ENCODE measurements around the gene IPCEF1. TPM values are rescaled to one million over a fixed set of nuclear protein-coding genes. Genes with fewer than 3 reads are reported as not detected.

The IPCEF1 gene
- total RNA-seq, 5 donors from 2014 or later (not counting 1 experiment from before 2014, with no cell fraction given): 57.6 to 132 (median 69.4) TPM

DNA sequence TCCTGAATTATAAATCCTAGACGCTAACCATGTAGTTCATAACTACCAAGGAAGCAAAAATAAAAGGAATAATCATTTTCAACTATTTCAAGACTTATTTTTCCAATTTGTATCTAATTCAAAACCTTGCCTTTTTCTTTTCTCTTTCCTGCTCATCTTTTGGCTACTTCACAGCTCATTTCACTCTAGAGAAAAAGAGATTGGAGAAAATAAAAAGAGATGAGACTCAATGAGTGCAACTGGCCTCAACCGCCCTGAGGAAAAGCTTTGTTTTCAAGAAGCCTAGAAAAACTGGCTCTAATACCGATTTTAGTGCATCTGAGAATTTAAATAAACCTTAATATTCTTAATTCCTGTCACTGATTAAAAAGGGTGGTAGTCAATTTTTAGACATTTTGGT lies 36.4 kb downstream of the IPCEF1 start:
- no peak overlapping the region for H3K4me3 ChIP-seq (ENCODE audit: control insufficient read depth in 1 of 2, extremely low read depth in 1 of 2, low read length in 1 of 2)
- ATAC-seq (replicated peaks in 1 of 4) (no peak), DNase-seq (no peak)
- no CpG with 5 or more reads among the region's 3 CpGs for WGBS (ENCODE audit: insufficient coverage)
- H3K4me1 Mint-ChIP-seq: no peaks in the 10 kb centered on the region
- POLR2A ChIA-PET: no interaction called here
- H3K36me3 Mint-ChIP-seq: no peaks in the 10 kb centered on the region
- no peak overlapping the region for H3K27ac Mint-ChIP-seq
- no peaks in the 10 kb centered on the region for H3K9me3 Mint-ChIP-seq
- H3K27me3 ChIP-seq (replicated peaks in 1 of 2; ENCODE audit: control insufficient read depth in 2 of 2, extremely low read depth in 1 of 2, insufficient read depth in 2 of 2, low read length in 1 of 2): peaks cover 0 to 11% of the 10 kb centered on the region in 2 experiments
- H3K4me3 Mint-ChIP-seq: no peak overlapping the region
- CTCF ChIA-PET: no interaction called here
- no peaks in the 10 kb centered on the region for H3K36me3 ChIP-seq (ENCODE audit: control insufficient read depth in 2 of 2, extremely low read depth in 1 of 2, insufficient read depth in 1 of 2, low read length in 1 of 2)
- H3K4me1 ChIP-seq (ENCODE audit: control insufficient read depth in 1 of 2, extremely low read depth in 1 of 2, insufficient read depth in 2 of 2, low read length in 2 of 2): no peaks in the 10 kb centered on the region
- peaks cover 0 to 2% of the 10 kb centered on the region in 2 donors for H3K27me3 Mint-ChIP-seq
- H3K9me3 ChIP-seq: no peaks in the 10 kb centered on the region
- H3K27ac ChIP-seq (ENCODE audit: low read length): no peak overlapping the region

DNA sequence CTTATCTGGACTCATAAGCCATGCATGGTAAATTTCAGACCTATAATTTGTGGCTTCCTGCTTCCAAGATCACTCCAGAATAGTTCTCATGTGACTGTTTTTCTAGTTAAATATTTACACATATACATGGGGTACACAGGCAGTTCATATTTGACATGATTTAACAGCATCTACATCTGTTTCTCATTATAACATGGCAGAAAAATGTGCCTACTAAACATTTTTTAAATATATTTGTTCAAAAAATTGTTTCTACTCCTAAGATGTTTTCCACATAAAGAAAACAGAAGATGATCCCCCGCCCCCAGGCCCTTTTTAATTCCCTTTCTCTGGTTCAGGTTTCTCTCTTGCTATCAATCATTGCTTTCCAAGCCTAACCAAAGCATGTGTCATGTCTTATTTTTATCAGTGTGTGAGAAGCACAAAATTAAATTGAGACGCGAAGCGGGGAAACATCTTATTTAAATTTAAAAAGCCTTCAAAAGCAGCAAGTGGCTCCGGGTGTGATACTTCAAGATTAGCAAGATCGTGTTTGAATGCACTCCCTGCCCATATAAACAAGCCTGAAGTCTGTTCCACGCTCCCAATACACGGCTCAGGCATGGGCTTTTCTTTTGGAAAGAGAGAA lies 37.3 kb downstream of the IPCEF1 start:
- CTCF ChIA-PET: no interaction called here
- DNase-seq: no peak
- H3K9me3 Mint-ChIP-seq: no peaks in the 10 kb centered on the region

DNA sequence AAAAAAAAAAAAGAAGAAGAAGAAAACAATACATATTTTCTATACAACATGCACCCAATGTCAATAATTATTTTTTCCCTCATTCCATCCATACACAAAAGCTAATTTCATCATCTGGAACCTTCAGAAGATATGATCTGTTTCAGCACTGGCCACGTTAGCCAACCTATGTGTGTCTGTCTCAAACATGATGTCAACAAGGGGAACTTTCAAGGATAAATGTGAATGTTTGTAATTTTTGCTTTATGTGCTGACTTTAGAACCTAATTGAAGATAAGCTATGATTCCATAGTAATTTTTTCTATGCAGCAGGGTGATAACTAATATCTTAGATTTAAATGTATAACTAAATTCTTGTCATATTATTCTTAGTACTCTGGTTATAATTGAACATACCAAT lies 37.9 kb downstream of the IPCEF1 start:
- H3K27ac ChIP-seq (ENCODE audit: low read length): no peak overlapping the region
- H3K36me3 Mint-ChIP-seq: no peaks in the 10 kb centered on the region
- POLR2A ChIA-PET: interaction anchor here in 1 of 2 donors (0.6 kb wide), 1 partner anchor 203 kb away, joined by 4 read pairs; no protein-coding TSS in a partner anchor
- CTCF ChIA-PET: no interaction called here
- H3K4me1 ChIP-seq (ENCODE audit: control insufficient read depth in 1 of 2, extremely low read depth in 1 of 2, insufficient read depth in 2 of 2, low read length in 2 of 2): no peaks in the 10 kb centered on the region
- no peaks in the 10 kb centered on the region for H3K36me3 ChIP-seq (ENCODE audit: control insufficient read depth in 2 of 2, extremely low read depth in 1 of 2, insufficient read depth in 1 of 2, low read length in 1 of 2)
- H3K9me3 Mint-ChIP-seq: no peaks in the 10 kb centered on the region
- H3K27me3 ChIP-seq (replicated peaks in 1 of 2; ENCODE audit: control insufficient read depth in 2 of 2, extremely low read depth in 1 of 2, insufficient read depth in 2 of 2, low read length in 1 of 2): peaks cover 0 to 12% of the 10 kb centered on the region in 2 experiments
- WGBS (ENCODE audit: insufficient coverage): no CpG with 5 or more reads among the region's 1 CpG
- H3K9me3 ChIP-seq: no peaks in the 10 kb centered on the region
- ATAC-seq (replicated peaks in 1 of 4): no peak
- H3K27me3 Mint-ChIP-seq: peaks cover 0 to 2% of the 10 kb centered on the region in 2 donors
- H3K4me3 ChIP-seq (ENCODE audit: control insufficient read depth in 1 of 2, extremely low read depth in 1 of 2, low read length in 1 of 2): no peak overlapping the region
- no peak overlapping the region for H3K4me3 Mint-ChIP-seq
- DNase-seq: no peak
- H3K4me1 Mint-ChIP-seq: no peaks in the 10 kb centered on the region
- H3K27ac Mint-ChIP-seq: no peak overlapping the region

More for the DNA sequence above, 37.3 kb downstream of the IPCEF1 start:
- no peaks in the 10 kb centered on the region for H3K4me1 ChIP-seq (ENCODE audit: control insufficient read depth in 1 of 2, extremely low read depth in 1 of 2, insufficient read depth in 2 of 2, low read length in 2 of 2)
- H3K27me3 ChIP-seq (replicated peaks in 1 of 2; ENCODE audit: control insufficient read depth in 2 of 2, extremely low read depth in 1 of 2, insufficient read depth in 2 of 2, low read length in 1 of 2): peaks cover 0 to 11% of the 10 kb centered on the region in 2 experiments
- no peaks in the 10 kb centered on the region for H3K36me3 ChIP-seq (ENCODE audit: control insufficient read depth in 2 of 2, extremely low read depth in 1 of 2, insufficient read depth in 1 of 2, low read length in 1 of 2)
- no peak overlapping the region for H3K4me3 ChIP-seq (ENCODE audit: control insufficient read depth in 1 of 2, extremely low read depth in 1 of 2, low read length in 1 of 2)
- peaks cover 0 to 2% of the 10 kb centered on the region in 2 donors for H3K27me3 Mint-ChIP-seq
- POLR2A ChIA-PET: interaction anchor here in 1 of 2 donors (0.6 kb wide), 1 partner anchor 202 kb away, joined by 4 read pairs; no protein-coding TSS in a partner anchor
- no peaks in the 10 kb centered on the region for H3K36me3 Mint-ChIP-seq
- H3K27ac ChIP-seq (ENCODE audit: low read length): no peak overlapping the region
- no peak for ATAC-seq (replicated peaks in 1 of 4)
- no peaks in the 10 kb centered on the region for H3K9me3 ChIP-seq
- no peak overlapping the region for H3K27ac Mint-ChIP-seq
- H3K4me1 Mint-ChIP-seq: no peaks in the 10 kb centered on the region
- 75% methylated on average over 3 of the region's 8 CpGs for WGBS (ENCODE audit: insufficient coverage)
- no peak overlapping the region for H3K4me3 Mint-ChIP-seq

DNA sequence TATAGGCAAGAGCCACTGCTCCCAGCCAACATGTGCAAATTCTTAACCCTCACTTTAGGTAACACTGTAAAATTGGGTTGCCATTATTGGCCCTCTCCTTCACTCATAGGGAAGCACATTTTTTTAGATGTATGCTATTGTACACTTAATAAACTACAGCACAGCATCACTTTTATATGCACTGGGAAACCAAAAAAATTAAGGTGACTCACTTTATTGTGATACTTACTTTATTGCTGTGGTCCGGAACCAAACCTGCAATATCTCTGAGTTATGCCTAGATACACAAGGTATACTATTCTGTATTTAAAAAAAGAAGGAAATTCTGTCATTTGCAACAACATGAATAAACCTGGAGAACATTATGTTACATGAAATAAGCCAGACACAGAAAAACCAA lies 40.5 kb downstream of the IPCEF1 start:
- H3K27me3 ChIP-seq (replicated peaks in 1 of 2; ENCODE audit: control insufficient read depth in 2 of 2, extremely low read depth in 1 of 2, insufficient read depth in 2 of 2, low read length in 1 of 2): peaks cover 0 to 10% of the 10 kb centered on the region in 2 experiments
- no peaks in the 10 kb centered on the region for H3K4me1 Mint-ChIP-seq
- WGBS (ENCODE audit: insufficient coverage): no CpG with 5 or more reads among the region's 1 CpG
- no peaks in the 10 kb centered on the region for H3K36me3 Mint-ChIP-seq
- no peaks in the 10 kb centered on the region for H3K9me3 ChIP-seq
- ATAC-seq (replicated peaks in 1 of 4) (no peak), DNase-seq (no peak)
- no peaks in the 10 kb centered on the region for H3K4me1 ChIP-seq (ENCODE audit: control insufficient read depth in 1 of 2, extremely low read depth in 1 of 2, insufficient read depth in 2 of 2, low read length in 2 of 2)
- H3K4me3 Mint-ChIP-seq: no peak overlapping the region
- H3K4me3 ChIP-seq (ENCODE audit: control insufficient read depth in 1 of 2, extremely low read depth in 1 of 2, low read length in 1 of 2): no peak overlapping the region
- POLR2A ChIA-PET: no interaction called here
- no peaks in the 10 kb centered on the region for H3K36me3 ChIP-seq (ENCODE audit: control insufficient read depth in 2 of 2, extremely low read depth in 1 of 2, insufficient read depth in 1 of 2, low read length in 1 of 2)
- no peak overlapping the region for H3K27ac ChIP-seq (ENCODE audit: low read length)
- no peak overlapping the region for H3K27ac Mint-ChIP-seq
- no peaks in the 10 kb centered on the region for H3K9me3 Mint-ChIP-seq
- H3K27me3 Mint-ChIP-seq: peaks cover 0 to 7% of the 10 kb centered on the region in 2 donors
- CTCF ChIA-PET: no interaction called here

DNA sequence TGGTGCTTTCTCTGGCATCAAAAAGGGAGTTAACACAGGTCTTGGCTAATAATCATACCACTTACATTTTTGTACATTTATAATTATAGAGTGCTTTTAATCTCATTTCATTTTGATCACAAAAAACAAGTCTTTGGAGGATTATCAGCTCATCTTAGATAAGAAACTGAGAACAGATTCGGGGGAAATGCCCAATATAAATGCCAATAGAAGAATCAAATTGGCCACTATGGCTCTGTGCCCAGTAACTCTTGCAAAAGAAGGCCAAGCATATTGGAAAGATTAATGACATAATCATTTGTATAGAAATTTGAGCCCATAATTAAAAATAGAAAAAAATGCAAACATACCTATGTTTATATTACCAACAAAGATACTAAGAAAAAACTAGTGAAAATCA lies 42.5 kb downstream of the IPCEF1 start:
- Histone ChIP-seq H3K27me3 (replicated peaks in 1 of 2; ENCODE audit: control insufficient read depth in 2 of 2, extremely low read depth in 1 of 2, insufficient read depth in 2 of 2, low read length in 1 of 2) (peaks cover 0 to 11% of the 10 kb centered on the region in 2 experiments), H3K36me3 (ENCODE audit: control insufficient read depth in 2 of 2, extremely low read depth in 1 of 2, insufficient read depth in 1 of 2, low read length in 1 of 2) (no peaks in the 10 kb centered on the region), H3K4me1 (ENCODE audit: control insufficient read depth in 1 of 2, extremely low read depth in 1 of 2, insufficient read depth in 2 of 2, low read length in 2 of 2) (no peaks in the 10 kb centered on the region), H3K9me3 (no peaks in the 10 kb centered on the region), H3K4me3 (ENCODE audit: control insufficient read depth in 1 of 2, extremely low read depth in 1 of 2, low read length in 1 of 2) (no peak overlapping the region), H3K27ac (ENCODE audit: low read length) (no peak overlapping the region)
- WGBS (ENCODE audit: insufficient coverage): no CpG with 5 or more reads among the region's 1 CpG
- Mint-ChIP-seq H3K4me3 (no peak overlapping the region), H3K4me1 (no peaks in the 10 kb centered on the region), H3K36me3 (peaks cover 6% of the 10 kb centered on the region), H3K27ac (no peak overlapping the region), H3K9me3 (peaks cover 0 to 8% (median 0%) of the 10 kb centered on the region in 3 donors), H3K27me3 (peaks cover 0 to 6% of the 10 kb centered on the region in 2 donors)
- CTCF ChIA-PET: no interaction called here
- DNase-seq (no peak), ATAC-seq (replicated peaks in 1 of 4) (no peak)
- POLR2A ChIA-PET: interaction anchor here in 1 of 2 donors (0.7 kb wide), 1 partner anchor 255 kb away, joined by 7 read pairs; no protein-coding TSS in a partner anchor

DNA sequence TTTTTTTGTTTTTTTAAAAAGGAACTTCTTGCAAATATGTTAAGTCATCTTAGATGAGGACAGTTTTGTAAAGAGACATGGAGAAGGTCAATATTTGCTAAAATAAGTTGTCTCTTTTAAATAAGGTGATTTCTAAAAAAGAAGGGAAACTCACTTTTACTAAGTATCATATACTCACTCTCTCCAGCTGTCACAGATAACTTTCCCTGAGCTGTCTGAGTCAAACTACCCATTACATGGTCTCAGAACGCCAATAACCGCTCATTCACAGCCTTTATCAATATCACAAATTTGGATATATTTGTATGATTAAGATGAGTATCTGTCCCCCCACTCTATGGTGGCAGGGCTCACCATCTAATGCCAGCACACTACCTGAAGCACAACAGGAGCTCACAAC lies 47.6 kb downstream of the IPCEF1 start:
- Mint-ChIP-seq H3K4me3 (no peak overlapping the region), H3K36me3 (peaks cover 6% of the 10 kb centered on the region), H3K4me1 (no peaks in the 10 kb centered on the region), H3K9me3 (peaks cover 0 to 8% (median 0%) of the 10 kb centered on the region in 3 donors), H3K27me3 (peaks cover 0 to 6% of the 10 kb centered on the region in 2 donors), H3K27ac (no peak overlapping the region)
- Histone ChIP-seq H3K4me1 (ENCODE audit: control insufficient read depth in 1 of 2, extremely low read depth in 1 of 2, insufficient read depth in 2 of 2, low read length in 2 of 2) (no peaks in the 10 kb centered on the region), H3K36me3 (ENCODE audit: control insufficient read depth in 2 of 2, extremely low read depth in 1 of 2, insufficient read depth in 1 of 2, low read length in 1 of 2) (no peaks in the 10 kb centered on the region), H3K9me3 (no peaks in the 10 kb centered on the region), H3K27ac (ENCODE audit: low read length) (no peak overlapping the region), H3K4me3 (ENCODE audit: control insufficient read depth in 1 of 2, extremely low read depth in 1 of 2, low read length in 1 of 2) (no peak overlapping the region), H3K27me3 (replicated peaks in 1 of 2; ENCODE audit: control insufficient read depth in 2 of 2, extremely low read depth in 1 of 2, insufficient read depth in 2 of 2, low read length in 1 of 2) (peaks cover 0 to 8% of the 10 kb centered on the region in 2 experiments)
- no peak for DNase-seq
- ChIA-PET CTCF (no interaction called here), POLR2A (no interaction called here)
- ATAC-seq (replicated peaks in 1 of 4): no peak
- WGBS (ENCODE audit: insufficient coverage): no CpG with 5 or more reads among the region's 2 CpGs
